SK-N-SH treated with all-trans-retinoic acid at 6 μM for 48 hours (cell line): ENCODE data around the gene TIAM2.

Experiments
- ARNTL ChIP-seq: fragments of 450-650 bp; formaldehyde crosslinking; IDR thresholded peaks from 2 replicates; pipeline ENCODE4 v1.5.0; 2020; ENCODE audit warnings: low read depth, mild to moderate bottlenecking, moderate library complexity, borderline replicate concordance
- OSR1 ChIP-seq: fragments of 250-450 bp; sonication (Bioruptor Pico); IDR thresholded peaks from 2 replicates; pipeline ENCODE4 v1.8.0; 2022; ENCODE audit warnings: moderate library complexity, mild to moderate bottlenecking, inconsistent platforms
- RARB ChIP-seq: fragments of 250-450 bp; sonication (Bioruptor Pico); IDR thresholded peaks from 2 replicates; pipeline ENCODE4 v1.8.0; 2021; ENCODE audit warnings: mild to moderate bottlenecking, moderate library complexity
- SNAI2 ChIP-seq: fragments of 250-450 bp; sonication (Bioruptor Pico); IDR thresholded peaks from 2 replicates; pipeline ENCODE4 v1.5.0; 2020; ENCODE audit warnings: mild to moderate bottlenecking, moderate library complexity

DNA sequence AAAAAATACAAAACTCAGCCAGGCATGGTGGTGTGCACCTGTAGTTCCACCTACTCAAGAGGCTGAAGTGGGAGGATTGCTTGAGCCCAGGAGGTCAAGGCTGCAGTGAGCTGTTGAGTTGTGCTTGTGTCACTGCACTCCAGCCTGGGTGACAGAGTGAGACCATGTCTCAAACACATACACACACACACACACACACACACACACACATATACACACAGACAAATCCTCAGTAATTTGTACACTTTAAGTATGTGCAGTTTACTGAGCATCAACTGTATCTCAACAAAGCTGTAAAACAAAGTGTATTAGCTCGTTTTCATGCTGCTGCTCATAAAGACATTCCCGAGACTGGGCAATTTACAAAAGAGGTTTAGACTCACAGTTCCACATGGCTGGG is 311.8 kb downstream of the TIAM2 start:
- TF ChIP-seq RARB (CRISPR knock-in tag) (no peak), OSR1 (CRISPR knock-in tag) (no peak), SNAI2 (CRISPR knock-in tag) (no peak), ARNTL (CRISPR knock-in tag) (no peak)
